ENCODE results near the gene L3MBTL2. TPM values are rescaled to one million over a fixed set of nuclear protein-coding genes. Genes with fewer than 3 reads are reported as not detected.

The L3MBTL2 gene
- polyA plus RNA-seq, 3 donors, result 13.6 to 15.2 (median 14.0) TPM

- 18% methylated on average over 10 of the region's 15 CpGs for WGBS (ENCODE audit: insufficient coverage)
- Histone ChIP-seq H3K4me2 (replicated peaks; ENCODE audit: extremely low read depth, low read length, poor library complexity, severe bottlenecking) (peak overlapping the region; percentile 20), H3K9me3 (replicated peaks in 1 of 2; ENCODE audit: control insufficient read depth in 1 of 2, insufficient read depth in 1 of 2, low read length in 2 of 2) (no peaks in the 10 kb centered on the region), H4K20me1 (ENCODE audit: insufficient read depth, low read length) (peaks cover 51% of the 10 kb centered on the region), H3K27me3 (ENCODE audit: control insufficient read depth in 2 of 2, insufficient read depth in 2 of 2, low read length in 2 of 2) (no peaks in the 10 kb centered on the region), H3K9ac (ENCODE audit: insufficient read depth, low read length, poor library complexity, severe bottlenecking) (no peak overlapping the region), H3K4me1 (ENCODE audit: control insufficient read depth in 1 of 2, insufficient read depth in 2 of 2, low read length in 2 of 2) (peaks cover 8 to 9% of the 10 kb centered on the region in 2 donors), H3K4me3 (replicated peaks in 1 of 3; ENCODE audit: low read depth in 2 of 3, low read length in 3 of 3) (no peak overlapping the region), H3K36me3 (replicated peaks in 1 of 2; ENCODE audit: control insufficient read depth in 1 of 2, insufficient read depth in 2 of 2, low read length in 2 of 2) (peaks cover 33 to 40% of the 10 kb centered on the region in 2 donors), H3K27ac (ENCODE audit: low read depth in 1 of 2, low read length in 2 of 2) (peak overlapping the region in 1 of 2 donors; percentile 56), H2AFZ (ENCODE audit: insufficient read depth, low read depth, low read length, poor library complexity, severe bottlenecking) (no peak overlapping the region), H3K79me2 (ENCODE audit: insufficient read depth, low read length) (no peaks in the 10 kb centered on the region)
- Mint-ChIP-seq H3K4me3 (no peak overlapping the region), H3K27me3 (ENCODE audit: low read depth in 3 of 3) (peaks cover 1 to 2% (median 2%) of the 10 kb centered on the region in 3 donors), H3K9me3 (peaks cover 0 to 2% (median 0%) of the 10 kb centered on the region in 7 donors), H3K27ac (peak overlapping the region in 6 of 7 donors; percentile 61 to 92 (median 68)), H3K36me3 (peaks cover 24 to 29% of the 10 kb centered on the region in 2 donors), H3K4me1 (peaks cover 9% of the 10 kb centered on the region)
- peak; percentile 63 to 75 (median 67) for DNase-seq
- TF ChIP-seq CTCF (IDR thresholded peaks at IDR 0.05), result no peak
- intact Hi-C loops (cut with micrococcal nuclease), result no loop called here
Observed at GRCh38 chr22:41181349-41182241, 23.5 kb upstream of the L3MBTL2 start.

- Mint-ChIP-seq H3K36me3 (peaks cover 0 to 3% of the 10 kb centered on the region in 2 donors), H3K9me3 (peaks cover 0 to 3% (median 0%) of the 10 kb centered on the region in 7 donors)
- H3K79me2 ChIP-seq (ENCODE audit: insufficient read depth, low read length), result no peaks in the 10 kb centered on the region
Observed at GRCh38 chr22:41184679-41185078, 20.4 kb upstream of the L3MBTL2 start.

More at GRCh38 chr22:41184679-41185078, 20.4 kb upstream of the L3MBTL2 start:
- no CpG with 5 or more reads among the region's 3 CpGs for WGBS (ENCODE audit: insufficient coverage)
- no peaks in the 10 kb centered on the region for H3K27me3 ChIP-seq (ENCODE audit: control insufficient read depth in 2 of 2, insufficient read depth in 2 of 2, low read length in 2 of 2)
- no peak overlapping the region for H3K9ac ChIP-seq (ENCODE audit: insufficient read depth, low read length, poor library complexity, severe bottlenecking)
- Mint-ChIP-seq H3K4me3 (no peak overlapping the region), H3K4me1 (peaks cover 9% of the 10 kb centered on the region), H3K27ac (no peak overlapping the region), H3K27me3 (ENCODE audit: low read depth in 3 of 3) (peaks cover 1 to 2% (median 2%) of the 10 kb centered on the region in 3 donors)
- no peaks in the 10 kb centered on the region for H3K9me3 ChIP-seq (replicated peaks in 1 of 2; ENCODE audit: control insufficient read depth in 1 of 2, insufficient read depth in 1 of 2, low read length in 2 of 2)
- no peak overlapping the region for H2AFZ ChIP-seq (ENCODE audit: insufficient read depth, low read depth, low read length, poor library complexity, severe bottlenecking)
- no peak overlapping the region for H3K4me3 ChIP-seq (replicated peaks in 1 of 3; ENCODE audit: low read depth in 2 of 3, low read length in 3 of 3)
- H4K20me1 ChIP-seq (ENCODE audit: insufficient read depth, low read length), result peaks cover 22% of the 10 kb centered on the region
- intact Hi-C loops (cut with micrococcal nuclease), result no loop called here
- no peak for TF ChIP-seq CTCF (IDR thresholded peaks at IDR 0.05)
- no peak overlapping the region for H3K27ac ChIP-seq (ENCODE audit: low read depth in 1 of 2, low read length in 2 of 2)
- no peak overlapping the region for H3K4me2 ChIP-seq (replicated peaks; ENCODE audit: extremely low read depth, low read length, poor library complexity, severe bottlenecking)
- no peak for DNase-seq
- peaks cover 7 to 12% of the 10 kb centered on the region in 2 donors for H3K36me3 ChIP-seq (replicated peaks in 1 of 2; ENCODE audit: control insufficient read depth in 1 of 2, insufficient read depth in 2 of 2, low read length in 2 of 2)
- peaks cover 8 to 9% of the 10 kb centered on the region in 2 donors for H3K4me1 ChIP-seq (ENCODE audit: control insufficient read depth in 1 of 2, insufficient read depth in 2 of 2, low read length in 2 of 2)

All from CD14-positive monocyte (primary cell).